ENCODE results near the gene PDIA4. TPM values are rescaled to one million over a fixed set of nuclear protein-coding genes. Genes with fewer than 3 reads are reported as not detected.
"Not testable (repeated sequence)": the region's sequence is repeated elsewhere in the genome, so short reads cannot be mapped to it uniquely, and the experiment has no call there.

Gene PDIA4
- polyA plus RNA-seq, 1 experiment = 173 TPM

GRCh38 chr7:148986742-148987009 lies 41.6 kb downstream of the PDIA4 start:
- ChIA-PET CTCF (interaction anchor here (1.8 kb wide), 1 partner anchor 79 kb away, joined by 8 read pairs; no protein-coding TSS in a partner anchor), POLR2A (no interaction called here)
- H3K27me3 ChIP-seq (ENCODE audit: control insufficient read depth, insufficient read depth, low read length) = peaks cover 2% of the 10 kb centered on the region; the same call in 1 of the 2 replicates
- H3K4me3 ChIP-seq (ENCODE audit: low read depth, low read length) = no peak overlapping the region
- no peak for DNase-seq (ENCODE audit: low read depth)
- no peaks in the 10 kb centered on the region for H3K36me3 ChIP-seq (ENCODE audit: control insufficient read depth, insufficient read depth, low read length)
- TF ChIP-seq CTCF (IDR thresholded peaks at IDR 0.05; ENCODE audit: insufficient read depth, low read depth, low read length) = no peak

- no peak for TF ChIP-seq CTCF (IDR thresholded peaks at IDR 0.05; ENCODE audit: insufficient read depth, low read depth, low read length)
- DNase-seq (ENCODE audit: low read depth) = no peak
- peak overlapping the region; percentile 60 for H3K4me3 ChIP-seq (ENCODE audit: low read depth, low read length)
- ChIA-PET CTCF (interaction anchor here (0.8 to 1.1 kb wide), 4 partner anchors 16 to 17 kb away, joined by 3 to 7 read pairs (median 3); no protein-coding TSS in a partner anchor), POLR2A (interaction anchor here (0.6 kb wide), 1 partner anchor 36 kb away, joined by 19 read pairs; no protein-coding TSS in a partner anchor)
- H3K36me3 ChIP-seq (ENCODE audit: control insufficient read depth, insufficient read depth, low read length) = no peaks in the 10 kb centered on the region
- H3K27me3 ChIP-seq (ENCODE audit: control insufficient read depth, insufficient read depth, low read length) = peaks cover 7% of the 10 kb centered on the region
Observed at GRCh38 chr7:148983200-148984146, 44.8 kb downstream of the PDIA4 start.

GRCh38 chr7:148982654-148983199 lies 45.6 kb downstream of the PDIA4 start:
- Histone ChIP-seq H3K27me3 (ENCODE audit: control insufficient read depth, insufficient read depth, low read length) (peaks cover 7% of the 10 kb centered on the region), H3K36me3 (ENCODE audit: control insufficient read depth, insufficient read depth, low read length) (no peaks in the 10 kb centered on the region), H3K4me3 (ENCODE audit: low read depth, low read length) (peak overlapping the region; percentile 60)
- DNase-seq (ENCODE audit: low read depth) = no peak
- TF ChIP-seq CTCF (IDR thresholded peaks at IDR 0.05; ENCODE audit: insufficient read depth, low read depth, low read length) = no peak
- ChIA-PET POLR2A (interaction anchor here (0.6 kb wide), 1 partner anchor 35 kb away, joined by 19 read pairs; no protein-coding TSS in a partner anchor), CTCF (interaction anchor here (1.0 to 1.1 kb wide), 2 partner anchors 16 to 18 kb away, joined by 3 to 7 read pairs; no protein-coding TSS in a partner anchor)

- POLR2A ChIA-PET = no interaction called here
- Histone ChIP-seq H3K27me3 (ENCODE audit: control insufficient read depth, insufficient read depth, low read length) (peaks cover 4% of the 10 kb centered on the region), H3K4me3 (ENCODE audit: low read depth, low read length) (no peak overlapping the region), H3K36me3 (ENCODE audit: control insufficient read depth, insufficient read depth, low read length) (no peaks in the 10 kb centered on the region)
- DNase-seq (ENCODE audit: low read depth) = no peak
- CTCF ChIA-PET = no interaction called here
- TF ChIP-seq CTCF (IDR thresholded peaks at IDR 0.05; ENCODE audit: insufficient read depth, low read depth, low read length) = no peak
Observed at GRCh38 chr7:148979827-148980226, 48.5 kb downstream of the PDIA4 start.

- POLR2A ChIA-PET; H3K36me3 ChIP-seq (ENCODE audit: control insufficient read depth, insufficient read depth, low read length); CTCF ChIA-PET; H3K4me3 ChIP-seq (ENCODE audit: low read depth, low read length); H3K27me3 ChIP-seq (ENCODE audit: control insufficient read depth, insufficient read depth, low read length); DNase-seq (ENCODE audit: low read depth): not testable (repeated sequence)
Observed at GRCh38 chr7:148979072-148979471, 49.2 kb downstream of the PDIA4 start.
